HG03039 (cell line): ENCODE data around the gene TTLL9.

Experiments used
- ATAC-seq: cut with Tn5 transposase; IDR thresholded peaks from one replicate; pipeline ENCODE4 v1.9.1; 2021; ENCODE audit warnings: mild to moderate bottlenecking, moderate library complexity; ENCODE audit not compliant: unreplicated experiment

The TTLL9 gene

DNA sequence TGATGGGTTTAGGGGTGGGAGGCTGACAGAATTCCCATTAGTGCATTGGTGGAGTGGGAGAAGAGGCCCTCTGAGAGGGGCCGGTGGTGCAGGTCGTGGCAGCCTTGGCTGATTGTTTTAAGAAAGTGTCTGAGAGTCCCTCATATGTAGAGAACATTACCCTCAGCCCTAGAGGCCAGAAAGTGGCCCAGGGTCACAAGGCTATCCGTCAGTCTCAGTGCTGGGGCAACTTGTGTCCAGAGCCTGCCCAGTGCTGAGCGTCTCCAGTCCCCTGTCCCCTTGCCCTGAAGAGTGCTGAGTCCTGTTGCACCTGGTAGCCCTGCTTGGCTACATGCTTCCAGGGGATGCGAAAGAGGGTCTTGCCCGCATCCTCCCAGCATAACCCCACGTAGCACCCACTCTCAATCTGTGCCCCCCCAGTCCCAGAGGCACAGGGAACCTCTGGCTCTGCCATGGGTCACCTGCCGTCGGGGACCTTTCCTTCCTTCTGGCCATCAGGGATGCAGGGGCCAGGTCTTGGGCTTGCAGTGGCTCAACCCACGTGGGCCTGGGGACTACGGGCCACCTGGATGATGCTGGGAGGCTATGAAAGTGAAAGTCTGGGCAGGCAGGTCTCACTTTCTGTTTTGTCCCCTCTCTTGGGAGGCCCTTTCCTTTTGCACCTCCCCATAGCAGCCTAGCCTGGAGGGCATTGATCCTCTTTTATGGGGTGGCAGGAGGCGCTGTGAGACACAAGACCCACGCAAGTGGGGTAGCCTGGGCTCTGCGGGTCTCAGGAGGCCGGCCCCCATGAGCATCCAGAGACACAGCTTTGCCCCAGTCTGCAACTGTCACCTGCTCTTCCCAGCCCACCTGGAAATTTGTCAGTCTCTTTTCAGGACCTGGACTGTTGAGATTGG is 12.3 kb upstream of the TTLL9 start:
- ATAC-seq, result no peak

DNA sequence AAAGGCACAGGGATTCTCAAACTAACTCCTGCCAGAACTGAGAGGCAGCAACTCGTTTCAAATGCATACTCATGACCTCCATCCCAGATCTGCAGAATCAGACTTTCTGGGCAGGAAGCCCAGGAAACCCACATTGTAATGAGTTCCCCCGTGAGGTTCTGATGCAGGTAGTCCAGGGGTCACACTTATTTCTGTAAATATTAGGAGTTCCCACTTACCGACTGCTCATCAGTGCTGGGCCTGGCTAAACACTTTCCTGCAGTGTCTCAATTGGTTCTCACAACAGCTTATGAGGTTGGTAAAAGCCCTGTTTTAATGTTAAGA is 11.7 kb upstream of the TTLL9 start:
- no peak for ATAC-seq

DNA sequence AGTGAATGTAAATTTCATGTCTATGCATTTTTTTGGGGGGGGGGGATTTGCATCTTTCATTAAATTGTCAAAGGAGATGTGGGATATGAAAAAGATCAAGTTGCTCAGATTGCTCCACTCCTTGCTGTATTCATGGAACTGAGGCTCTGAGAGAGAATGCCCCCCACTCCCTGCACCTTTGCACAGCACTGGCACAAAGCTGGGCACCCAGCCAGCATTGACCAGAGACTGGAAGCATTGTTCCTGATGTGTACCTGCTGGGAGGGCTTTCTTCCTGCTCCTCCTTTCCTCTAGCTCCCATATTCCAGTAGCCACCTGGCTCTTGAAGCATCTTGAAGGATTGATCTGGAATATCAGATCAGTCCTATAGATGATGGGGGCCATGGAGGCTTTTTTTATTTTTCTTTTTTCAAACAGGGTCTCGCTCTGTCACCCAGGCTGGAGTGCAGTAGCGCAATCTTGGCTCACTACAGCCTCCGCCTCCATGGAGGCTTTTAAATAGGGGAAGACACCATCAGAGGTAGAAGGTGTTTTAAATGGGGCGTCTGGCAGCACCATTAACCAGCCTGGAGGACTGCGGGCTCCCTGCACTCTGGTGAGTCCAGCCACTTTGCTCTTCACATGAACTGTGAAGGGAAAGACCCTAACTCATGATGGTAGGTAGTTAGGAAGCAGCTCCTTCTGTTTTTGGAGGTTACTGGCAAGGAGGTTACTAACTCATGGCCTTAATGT is 11.0 kb upstream of the TTLL9 start:
- no peak for ATAC-seq

DNA sequence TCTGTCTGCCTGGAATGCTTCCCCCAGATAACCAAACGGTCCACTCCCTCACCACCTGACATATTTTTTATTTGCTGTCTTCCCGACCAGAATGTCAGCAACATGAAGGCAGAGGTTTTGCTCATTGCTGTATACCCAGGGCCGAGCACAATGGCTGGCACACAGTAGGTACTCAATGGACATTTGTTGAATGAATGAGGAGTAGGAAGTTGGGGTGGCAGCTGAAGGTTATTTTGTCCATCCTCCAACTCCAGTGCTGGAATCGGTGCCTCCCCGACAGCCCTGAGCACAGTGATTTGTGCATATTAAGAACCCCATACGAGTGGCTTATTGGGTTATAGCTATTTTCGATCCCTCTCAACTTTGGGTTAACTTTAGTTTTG is 10.4 kb upstream of the TTLL9 start:
- no peak for ATAC-seq

DNA sequence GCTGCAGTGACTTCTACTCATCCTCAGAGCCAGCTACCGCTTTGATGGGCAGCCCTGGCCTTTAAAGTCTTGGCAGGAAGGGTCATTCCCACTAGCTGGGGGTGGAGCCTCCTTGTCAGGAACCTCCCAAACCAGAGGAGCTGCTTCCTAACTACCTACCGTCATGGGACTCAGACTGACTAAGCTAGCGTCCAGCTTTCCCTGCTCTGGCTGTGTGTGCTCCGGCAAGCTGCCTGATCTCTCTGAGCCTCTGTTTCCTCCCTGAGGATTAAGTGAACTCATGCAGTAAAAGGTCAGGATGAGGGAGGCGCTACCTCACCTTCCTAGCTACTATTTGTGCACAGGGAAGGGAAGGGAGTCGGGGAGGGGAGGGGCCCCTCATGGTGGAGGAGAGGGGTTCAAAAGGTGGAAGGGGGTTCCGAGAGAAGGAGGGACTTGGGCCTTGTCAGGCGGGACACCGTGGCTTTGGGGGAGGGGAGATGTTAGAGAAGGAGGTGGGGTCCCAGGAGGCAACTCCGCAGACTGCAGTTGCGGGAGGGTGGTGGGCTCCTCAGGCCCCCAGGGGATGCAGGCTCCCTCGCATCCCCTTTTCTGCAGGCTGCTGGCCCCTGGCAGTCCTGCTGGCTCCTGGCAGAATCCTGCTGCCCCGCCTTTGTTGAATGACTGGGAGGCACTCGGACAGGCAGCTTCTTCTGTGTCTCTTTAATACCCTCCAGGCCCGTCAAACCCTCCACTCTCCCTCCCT is 9.9 kb upstream of the TTLL9 start:
- ATAC-seq, result no peak

DNA sequence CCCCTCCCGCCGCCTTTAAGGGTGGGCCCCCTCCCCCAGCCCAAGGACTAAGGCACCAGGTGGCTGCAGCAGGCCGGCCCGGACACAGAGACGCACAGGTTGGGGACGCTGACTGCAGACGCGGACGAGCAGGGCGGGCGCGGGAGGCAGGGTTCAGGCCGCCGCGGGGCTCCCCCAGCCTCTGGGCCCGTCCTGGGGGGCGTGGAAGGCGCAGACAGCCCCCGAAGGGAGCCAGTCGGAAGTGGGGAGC is 9.4 kb upstream of the TTLL9 start:
- ATAC-seq, result no peak

DNA sequence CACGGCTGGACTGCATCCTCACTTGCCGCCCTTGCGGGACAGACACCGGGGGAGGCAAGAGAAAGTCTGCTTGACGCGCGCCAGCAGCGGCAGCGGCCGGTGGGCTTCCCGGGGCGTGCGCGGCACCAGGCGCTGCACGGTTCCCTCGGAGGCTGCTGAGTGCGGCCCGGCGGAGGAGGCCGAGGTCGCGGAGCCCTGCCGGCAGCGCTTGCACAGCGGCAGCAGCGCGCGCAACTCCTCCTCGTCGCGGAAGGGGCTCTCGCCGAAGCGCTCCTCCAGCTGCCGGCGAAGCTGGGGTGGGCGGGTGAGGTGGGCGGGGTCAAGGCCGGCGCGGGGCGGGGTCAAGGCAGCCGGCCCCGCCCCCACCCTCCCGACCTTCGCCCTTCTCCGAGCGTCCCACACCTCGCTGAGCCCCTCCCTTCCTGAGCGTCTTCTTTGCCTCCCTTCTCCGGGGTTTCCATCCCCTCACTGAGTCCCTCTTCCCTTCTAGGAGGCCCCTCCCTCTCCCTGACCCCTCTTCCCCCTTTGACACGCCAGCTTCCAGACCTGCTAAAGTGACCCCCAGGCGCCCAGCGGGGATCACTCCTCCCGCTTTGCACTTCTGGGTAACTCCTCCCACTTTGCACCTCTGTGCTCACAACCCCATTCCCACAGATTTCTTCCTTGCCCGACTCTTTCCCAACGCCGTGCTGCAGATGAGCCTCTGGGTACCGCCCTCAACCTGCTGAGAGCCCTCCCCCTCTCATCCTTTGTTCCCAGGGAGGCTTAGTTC is 8.9 kb upstream of the TTLL9 start:
- no peak for ATAC-seq

DNA sequence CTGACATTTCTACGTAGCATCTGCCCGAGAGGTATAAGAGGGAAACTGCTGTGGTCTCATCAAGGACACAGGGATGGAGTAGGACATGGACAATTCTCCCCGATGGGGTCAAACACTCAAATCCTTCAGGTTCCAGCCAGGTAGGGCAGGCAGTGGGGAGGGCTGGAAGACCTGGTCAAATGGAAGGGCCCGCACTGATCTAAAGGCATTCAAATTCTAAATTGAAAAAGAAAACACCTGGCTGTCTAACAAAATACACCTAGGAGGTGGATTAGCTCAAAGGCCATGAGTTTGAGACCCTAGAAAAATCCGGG is 8.3 kb upstream of the TTLL9 start:
- no peak for ATAC-seq

DNA sequence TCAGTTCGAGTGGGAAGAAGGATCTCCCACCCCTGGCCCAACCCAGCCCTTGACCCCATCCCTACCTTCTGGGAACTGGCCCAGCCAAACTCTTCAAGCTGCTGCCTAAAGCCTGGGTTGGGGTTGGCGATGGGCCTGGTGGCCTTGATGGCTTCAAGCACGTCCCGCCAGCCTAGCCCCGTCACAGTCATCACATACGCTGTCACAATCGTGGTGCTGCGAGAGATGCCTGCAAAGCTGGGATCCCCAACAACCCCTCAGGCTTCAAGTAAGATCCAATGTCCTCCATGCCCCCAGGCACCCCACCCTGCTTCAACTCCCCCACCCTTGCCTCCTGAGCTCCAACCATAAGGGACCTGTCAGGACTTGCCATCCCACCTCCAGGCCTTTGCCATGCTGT is 7.9 kb upstream of the TTLL9 start:
- ATAC-seq, result no peak

DNA sequence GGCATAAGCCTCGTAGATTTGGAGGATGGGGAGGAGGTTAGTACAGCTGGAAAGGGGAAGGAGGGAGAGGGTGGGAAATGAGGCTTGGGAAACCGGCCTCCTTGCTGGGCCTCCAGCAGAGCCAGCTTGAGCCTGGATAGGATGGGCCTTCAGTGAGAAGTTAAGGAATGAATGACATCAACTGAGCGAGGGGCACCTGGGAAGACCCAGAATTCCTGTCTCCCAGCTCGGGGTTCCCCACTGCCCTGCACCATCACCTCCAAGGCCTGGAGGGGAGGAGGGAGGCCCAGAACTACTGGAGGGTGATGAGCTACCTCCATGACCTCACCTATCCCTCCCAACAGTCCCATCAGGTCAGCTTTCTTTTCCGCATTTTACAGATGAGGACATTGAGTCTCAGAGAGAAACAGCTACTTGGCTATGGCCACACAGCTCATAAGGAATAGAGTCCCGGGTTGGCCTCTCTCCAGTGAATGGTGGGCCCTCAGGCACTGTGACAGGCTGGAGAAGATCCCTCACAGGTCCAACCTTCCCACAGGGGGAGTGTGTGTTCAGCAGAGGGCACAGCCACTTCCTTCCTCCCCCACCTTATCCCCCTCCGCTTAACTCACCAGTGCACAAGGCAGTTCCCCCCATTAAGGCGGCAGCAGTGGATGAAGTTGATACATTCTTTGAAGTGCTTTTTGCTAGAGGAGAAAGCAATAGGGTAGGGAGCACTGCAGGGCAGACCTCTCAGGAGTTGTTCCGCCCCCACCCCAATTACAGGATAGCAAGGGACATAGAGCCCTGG is 6.9 kb upstream of the TTLL9 start:
- no peak for ATAC-seq

DNA sequence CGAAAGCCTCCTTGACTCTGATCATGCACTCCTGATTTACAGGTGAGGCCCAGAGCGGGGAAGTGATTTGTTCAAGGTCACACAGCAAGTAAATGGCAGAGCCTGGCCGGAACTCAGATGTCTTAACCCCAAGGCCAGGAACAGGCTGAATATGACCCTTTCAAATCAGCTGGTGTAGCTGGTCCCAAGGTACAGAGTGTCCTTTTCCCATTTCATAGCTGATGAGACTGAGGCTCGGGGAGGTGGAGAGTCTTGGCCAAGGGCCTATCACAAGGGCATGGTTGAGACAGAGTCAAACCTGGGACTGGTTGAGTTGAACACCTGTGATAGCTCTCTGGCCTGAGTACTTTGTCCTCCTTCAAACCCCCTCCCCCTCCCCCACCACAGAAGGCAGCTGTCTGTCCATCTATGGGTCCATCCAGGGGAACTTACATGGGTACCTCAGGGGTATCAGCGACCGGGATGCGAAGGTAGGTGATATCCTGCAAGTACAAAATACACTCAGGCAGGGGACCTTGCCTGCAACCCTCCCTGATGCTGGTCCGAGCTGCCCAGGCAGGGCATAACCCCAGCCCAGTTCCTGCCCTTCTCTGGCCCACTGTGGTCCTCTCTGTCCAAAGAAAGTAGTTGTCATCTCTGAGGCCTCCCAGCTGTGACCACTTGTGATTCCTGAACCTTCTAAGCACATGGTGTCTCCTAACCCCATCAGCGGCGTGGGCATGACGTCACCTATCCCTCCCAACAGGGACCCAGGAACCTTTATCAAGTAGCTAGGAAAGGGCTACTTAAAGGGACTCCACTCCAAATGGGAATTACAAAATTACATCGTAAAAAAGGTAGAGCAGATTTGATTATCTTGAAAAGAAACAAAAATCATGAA is 5.7 kb upstream of the TTLL9 start:
- ATAC-seq, result no peak

DNA sequence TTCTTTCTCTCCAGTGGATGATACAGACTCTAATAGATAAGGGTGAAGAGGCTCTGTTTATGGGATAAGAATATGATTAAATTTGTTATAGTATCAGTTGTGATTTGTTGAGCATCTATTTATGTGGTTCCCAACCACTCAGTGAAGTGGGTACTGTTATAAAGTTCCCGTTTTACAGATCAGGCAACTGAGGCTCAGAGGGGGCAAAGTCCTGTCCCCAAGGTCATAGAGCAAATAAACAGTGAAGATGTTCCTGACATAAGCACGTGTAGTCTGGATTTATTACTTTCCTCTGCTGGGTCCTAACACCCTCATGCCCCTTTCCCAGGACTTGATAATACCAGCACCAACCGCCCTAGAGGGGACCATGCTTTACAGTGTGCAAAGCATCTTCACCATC is 4.2 kb upstream of the TTLL9 start:
- ATAC-seq, result no peak

DNA sequence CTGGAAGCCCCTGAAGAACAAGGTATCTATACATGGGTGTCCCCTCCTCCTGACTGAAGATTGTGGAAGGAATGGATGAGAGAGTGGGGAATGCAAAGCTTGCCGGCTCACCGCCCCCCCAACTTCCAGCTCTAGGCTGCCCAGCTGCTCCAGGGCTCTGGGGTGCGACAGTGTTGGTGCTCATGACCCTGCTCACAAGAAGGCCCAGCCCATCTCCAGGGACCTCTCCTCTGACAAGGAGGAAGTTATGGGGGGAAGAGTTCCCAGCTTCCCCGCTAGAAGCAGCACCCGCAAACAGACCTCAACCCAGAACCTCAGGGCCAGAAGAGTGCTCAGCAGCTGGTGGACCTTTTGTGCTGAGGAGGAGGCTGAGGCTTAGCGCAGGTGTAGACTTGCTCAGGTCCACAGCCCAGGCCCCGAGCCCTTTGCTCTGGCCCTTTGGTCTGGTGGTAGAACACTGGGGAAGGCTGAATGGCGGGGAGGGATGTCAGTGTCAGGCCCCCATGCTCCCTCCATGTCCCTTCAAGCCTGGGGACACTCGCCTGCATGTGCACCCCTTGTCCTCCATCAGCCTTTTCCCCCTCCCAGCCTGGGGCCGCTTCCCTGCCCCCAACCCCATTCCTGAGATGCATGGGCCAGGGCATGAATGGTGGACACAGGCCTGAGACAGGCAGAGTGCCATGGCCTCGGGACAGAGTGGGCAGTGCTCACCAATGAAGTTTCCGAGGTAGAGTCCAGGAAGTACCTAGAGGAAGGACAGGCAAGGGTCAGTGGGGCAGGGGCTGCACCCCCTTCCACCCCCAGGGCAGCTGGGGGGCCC is 1.4 kb upstream of the TTLL9 start:
- ATAC-seq, result no peak

DNA sequence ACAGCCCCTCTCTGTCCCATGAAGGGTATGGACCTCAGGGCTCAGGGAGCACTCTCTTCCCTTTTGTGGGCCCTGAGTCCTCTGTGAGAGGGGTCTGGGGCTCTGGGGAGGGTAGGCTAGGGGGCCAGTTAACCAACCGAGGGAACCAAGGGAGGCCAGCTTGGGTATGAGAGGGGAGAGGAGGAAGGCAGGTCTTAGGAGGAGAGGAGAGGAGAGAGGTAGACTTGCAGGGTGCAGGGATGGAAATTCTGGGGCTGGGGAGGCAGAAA is 827 bp upstream of the TTLL9 start:
- ATAC-seq, result no peak

DNA sequence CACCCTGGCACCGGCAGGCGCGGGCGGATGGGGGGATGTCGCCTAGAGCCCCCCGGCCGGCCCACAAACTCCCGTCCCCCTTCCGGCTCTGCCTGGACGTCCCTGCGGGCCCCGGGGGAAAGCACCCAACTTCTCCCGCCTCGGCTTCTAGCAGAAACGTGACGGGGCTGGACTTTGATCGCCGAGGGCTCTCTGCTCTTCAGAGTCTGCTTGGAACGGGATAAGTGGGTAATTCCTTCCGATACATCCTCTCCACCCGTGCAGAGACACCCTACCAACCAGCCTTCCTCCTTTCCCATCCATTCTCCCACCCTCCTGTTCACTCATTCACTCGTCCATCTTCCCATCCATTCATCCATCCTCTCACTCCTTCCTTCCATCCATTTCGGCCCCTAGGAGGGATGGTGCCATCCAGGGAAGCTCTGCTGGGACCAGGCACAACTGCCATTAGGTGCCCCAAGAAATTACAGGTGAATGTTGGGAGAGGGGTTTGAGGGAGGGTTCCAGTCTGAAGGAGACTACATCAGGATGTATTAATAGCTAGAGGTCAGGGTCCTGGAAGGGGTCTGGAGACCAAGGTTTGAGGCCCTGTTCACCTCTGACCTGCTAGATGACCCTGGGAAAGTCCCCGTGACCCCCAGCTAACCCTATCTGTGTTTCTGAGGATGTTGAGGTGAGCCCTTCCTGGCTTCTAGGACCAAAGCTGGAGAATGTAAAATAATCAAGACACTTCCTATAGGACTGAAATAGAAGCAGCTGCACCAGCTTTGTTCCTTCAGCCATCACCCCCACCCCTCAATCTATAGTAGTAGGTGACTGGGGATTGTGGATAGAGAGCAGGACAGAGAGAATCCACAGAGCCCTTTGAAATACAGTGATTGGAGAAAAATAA is 538 bp downstream of the TTLL9 start:
- no peak for ATAC-seq

DNA sequence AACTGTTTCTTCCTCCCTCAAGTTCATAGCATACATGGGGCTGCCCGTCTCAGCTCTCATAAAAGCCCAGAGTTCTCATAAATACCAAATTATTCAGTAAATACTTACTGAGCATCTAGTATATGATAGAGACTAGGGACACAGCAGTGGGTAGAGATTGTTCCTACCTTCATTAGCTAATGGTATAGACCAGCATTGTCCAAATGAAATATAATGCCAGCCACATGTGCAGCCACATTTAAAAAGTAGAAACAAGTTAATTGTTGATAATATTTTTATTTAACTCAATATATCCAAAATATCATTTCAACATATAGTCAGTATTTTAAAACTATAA is 1.2 kb downstream of the TTLL9 start:
- ATAC-seq, result no peak

DNA sequence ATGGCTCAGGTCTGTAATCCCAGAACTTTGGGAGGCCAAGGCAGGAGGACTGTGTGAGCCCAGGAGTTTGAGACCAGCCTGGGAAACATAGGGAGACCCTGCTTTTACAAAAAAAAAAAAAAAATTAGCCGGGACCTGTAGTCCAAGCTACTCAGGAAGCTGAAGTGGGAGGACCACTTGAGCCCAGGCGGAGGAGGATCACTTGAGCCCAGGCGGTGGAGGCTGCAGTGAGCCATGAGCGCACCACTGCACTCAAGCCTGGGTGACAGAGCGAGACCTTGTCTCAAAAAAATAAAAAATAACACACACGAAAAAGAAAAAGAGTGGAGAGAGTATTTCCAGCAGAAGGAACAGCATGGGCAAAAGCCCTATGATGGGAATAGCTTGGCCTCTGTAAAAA is 2.0 kb downstream of the TTLL9 start:
- no peak for ATAC-seq

DNA sequence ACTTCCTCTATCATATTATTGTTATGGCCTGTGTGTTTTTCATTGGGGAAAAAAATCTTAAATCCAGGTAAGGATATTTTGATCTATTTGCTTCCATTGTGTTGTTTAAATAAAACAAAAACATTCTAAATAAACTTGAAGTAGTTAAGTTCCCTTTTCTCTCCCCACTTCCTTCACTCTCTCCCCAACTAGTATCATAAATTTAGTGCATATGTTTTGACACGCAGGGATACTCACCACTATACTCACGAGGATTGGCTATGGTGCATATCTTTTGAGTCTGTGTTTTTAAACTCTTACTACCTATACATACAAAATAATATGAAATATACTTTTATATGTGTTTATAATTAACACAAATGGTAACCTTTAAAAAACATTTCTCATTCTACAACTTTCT is 5.2 kb downstream of the TTLL9 start:
- ATAC-seq, result no peak
